Natural killer cell (primary cell): ENCODE data around the gene CCDC112. TPM values are rescaled to one million over a fixed set of nuclear protein-coding genes. Genes with fewer than 3 reads are reported as not detected.

Source experiments
- ATAC-seq, 3 donors: fragments of 150-1000 bp in 2 of 3; fragments of 200-7000 bp in 1 of 3; cut with Tn5 transposase; 1 replicate in 1 of 3; 2 replicates in 2 of 3; pipeline ENCODE4 v1.10.0; 2021; ENCODE audit warnings: mild to moderate bottlenecking in 2 of 3, moderate library complexity in 2 of 3
- DNase-seq, 2 donors: peaks; one replicate each; pipeline versions ENCODE4 v3.0.0 to v3.0.0-alpha.2; 2013 to 2021; ENCODE audit warnings: mixed read lengths in 1 of 2
- H3K27ac ChIP-seq: one replicate; pipeline ENCODE4 v1.5.1; 2013; ENCODE audit warnings: mild to moderate bottlenecking, low read length
- H3K27me3 ChIP-seq: one replicate; pipeline ENCODE4 v1.6.1; 2013; ENCODE audit warnings: low read length; ENCODE audit not compliant: control insufficient read depth, insufficient read depth
- H3K36me3 ChIP-seq: one replicate; pipeline ENCODE4 v1.6.1; 2013; ENCODE audit warnings: low read length; ENCODE audit not compliant: control insufficient read depth, insufficient read depth
- H3K4me1 ChIP-seq: one replicate; pipeline ENCODE4 v1.6.1; 2013; ENCODE audit warnings: low read length; ENCODE audit not compliant: control insufficient read depth, insufficient read depth
- H3K4me3 ChIP-seq: one replicate; pipeline ENCODE4 v1.5.1; 2013; ENCODE audit warnings: low read length
- H3K9me3 ChIP-seq: one replicate; pipeline ENCODE4 v1.6.1; 2013; ENCODE audit warnings: low read length; ENCODE audit not compliant: control insufficient read depth, insufficient read depth
- H3K27ac Mint-ChIP-seq, 2 donors: one replicate each; pipeline ENCODE4 v1.8.0; 2022; ENCODE audit warnings: mild to moderate bottlenecking in 2 of 2, mixed read lengths in 2 of 2, moderate library complexity in 1 of 2
- H3K27me3 Mint-ChIP-seq, 2 donors: one replicate each; pipeline ENCODE4 v1.8.0; 2022; ENCODE audit warnings: low read depth in 2 of 2, mixed read lengths in 2 of 2
- H3K36me3 Mint-ChIP-seq: one replicate; pipeline ENCODE4 v1.8.0; 2022; ENCODE audit warnings: mixed read lengths
- H3K4me1 Mint-ChIP-seq, 2 donors: one replicate each; pipeline ENCODE4 v1.8.0; 2022; ENCODE audit warnings: mixed read lengths in 2 of 2
- H3K4me3 Mint-ChIP-seq: one replicate; pipeline ENCODE4 v1.8.0; 2022; ENCODE audit warnings: mild to moderate bottlenecking, moderate library complexity, mixed read lengths
- H3K9me3 Mint-ChIP-seq, 2 donors: one replicate each; pipeline ENCODE4 v1.8.0; 2022; ENCODE audit warnings: mixed read lengths in 2 of 2
- WGBS: methylation state at CpG from one replicate; pipeline ENCODE4 v1.1.7; 2013; ENCODE audit warnings: missing lambda C conversion rate; ENCODE audit not compliant: insufficient coverage; 5-methylcytosine and 5-hydroxymethylcytosine counted together
- intact Hi-C: fragments of 100-400 bp; cut with micrococcal nuclease; formaldehyde crosslinking; loops from one replicate; pipeline ENCODE4 v1.14.2; 2022
- total RNA-seq, 4 donors: library from RNA; stranded (reverse); fragments of 120-200 nt in 1 of 4; gene quantifications; one replicate each; pipeline versions ENCODE4 v1.2.3 to v1.2.4, GENCODE V29; 2013 to 2022
- TF ChIP-seq, protein P1 (sequence below): fragments of 200-600 bp; IDR thresholded peaks from one replicate; pipeline ENCODE4 v1.8.0; 2022; ENCODE audit warnings: antibody characterized with exemption

CCDC112 gene
- total RNA-seq, 3 donors from 2014 or later (not counting 1 experiment from before 2014, with no cell fraction given): 2.5 to 3.7 (median 3.1) TPM

DNA sequence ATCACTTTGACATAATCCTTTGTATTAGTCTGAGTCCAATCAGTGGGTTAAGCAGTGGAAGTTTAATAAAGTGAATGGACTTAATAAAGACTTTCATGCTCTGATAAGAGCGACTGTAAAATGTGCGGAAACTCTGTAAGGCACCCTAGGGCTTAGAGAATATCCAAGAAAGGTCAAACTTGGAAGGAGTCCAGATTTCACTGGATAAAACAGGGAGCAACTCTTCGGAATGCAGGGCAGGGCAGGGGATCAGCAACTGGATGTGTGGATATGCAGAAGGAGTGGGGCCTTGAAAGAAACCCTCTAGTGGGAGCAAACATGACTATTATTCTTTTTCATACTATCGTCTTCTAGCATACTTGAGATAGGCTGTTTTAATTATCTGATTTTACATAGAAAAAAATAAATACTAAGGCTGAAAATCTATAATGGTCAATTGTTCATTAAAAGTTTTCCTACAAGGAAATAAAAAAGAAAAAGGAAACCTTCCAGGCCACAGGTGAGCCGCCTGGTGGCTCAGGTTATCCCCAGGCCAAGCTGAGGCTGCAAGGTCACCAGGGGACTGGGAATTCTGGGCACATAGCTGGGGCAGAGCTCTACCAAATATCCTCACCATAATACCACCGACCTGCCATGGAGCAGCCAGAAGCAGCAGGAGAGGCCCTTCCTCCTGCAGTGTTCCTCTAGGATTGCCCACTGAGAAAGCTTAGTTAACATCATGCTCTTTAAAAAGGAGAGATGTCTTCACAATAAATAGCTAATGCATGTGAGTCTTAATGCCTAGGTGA lies 46.3 kb upstream of the CCDC112 start:
- Histone ChIP-seq H3K27me3 (peaks cover 2% of the 10 kb centered on the region), H3K4me3 (no peak overlapping the region), H3K36me3 (no peaks in the 10 kb centered on the region), H3K9me3 (no peaks in the 10 kb centered on the region), H3K27ac (no peak overlapping the region), H3K4me1 (no peaks in the 10 kb centered on the region)
- Mint-ChIP-seq H3K36me3 (no peaks in the 10 kb centered on the region), H3K4me3 (no peak overlapping the region), H3K27ac (no peak overlapping the region), H3K27me3 (peaks cover 27 to 45% of the 10 kb centered on the region in 2 donors), H3K4me1 (no peaks in the 10 kb centered on the region), H3K9me3 (no peaks in the 10 kb centered on the region)
- intact Hi-C loops: no loop called here
- ATAC-seq (no peak), DNase-seq (no peak)
- TF ChIP-seq, protein P1, sequence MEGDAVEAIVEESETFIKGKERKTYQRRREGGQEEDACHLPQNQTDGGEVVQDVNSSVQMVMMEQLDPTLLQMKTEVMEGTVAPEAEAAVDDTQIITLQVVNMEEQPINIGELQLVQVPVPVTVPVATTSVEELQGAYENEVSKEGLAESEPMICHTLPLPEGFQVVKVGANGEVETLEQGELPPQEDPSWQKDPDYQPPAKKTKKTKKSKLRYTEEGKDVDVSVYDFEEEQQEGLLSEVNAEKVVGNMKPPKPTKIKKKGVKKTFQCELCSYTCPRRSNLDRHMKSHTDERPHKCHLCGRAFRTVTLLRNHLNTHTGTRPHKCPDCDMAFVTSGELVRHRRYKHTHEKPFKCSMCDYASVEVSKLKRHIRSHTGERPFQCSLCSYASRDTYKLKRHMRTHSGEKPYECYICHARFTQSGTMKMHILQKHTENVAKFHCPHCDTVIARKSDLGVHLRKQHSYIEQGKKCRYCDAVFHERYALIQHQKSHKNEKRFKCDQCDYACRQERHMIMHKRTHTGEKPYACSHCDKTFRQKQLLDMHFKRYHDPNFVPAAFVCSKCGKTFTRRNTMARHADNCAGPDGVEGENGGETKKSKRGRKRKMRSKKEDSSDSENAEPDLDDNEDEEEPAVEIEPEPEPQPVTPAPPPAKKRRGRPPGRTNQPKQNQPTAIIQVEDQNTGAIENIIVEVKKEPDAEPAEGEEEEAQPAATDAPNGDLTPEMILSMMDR: no peak
- WGBS: 85% methylated on average over 5 of the region's 6 CpGs

- Histone ChIP-seq H3K4me3 (no peak overlapping the region), H3K4me1 (no peaks in the 10 kb centered on the region), H3K27me3 (peaks cover 3% of the 10 kb centered on the region), H3K36me3 (no peaks in the 10 kb centered on the region), H3K9me3 (no peaks in the 10 kb centered on the region), H3K27ac (no peak overlapping the region)
- DNase-seq (no peak), ATAC-seq (no peak)
- H3K9me3 Mint-ChIP-seq: no peaks in the 10 kb centered on the region
- no peak overlapping the region for H3K27ac Mint-ChIP-seq
- WGBS: 89% methylated on average over 2 of the region's 2 CpGs
- TF ChIP-seq, protein P1: no peak
- H3K36me3 Mint-ChIP-seq: no peaks in the 10 kb centered on the region
- no peaks in the 10 kb centered on the region for H3K4me1 Mint-ChIP-seq
- intact Hi-C loops: no loop called here
- peaks cover 21 to 46% of the 10 kb centered on the region in 2 donors for H3K27me3 Mint-ChIP-seq
- H3K4me3 Mint-ChIP-seq: no peak overlapping the region
These were observed 45.3 kb upstream of the CCDC112 start for GRCh38 chr5:115341745-115342144.

GRCh38 chr5:115338851-115339250 lies 42.4 kb upstream of the CCDC112 start:
- no peaks in the 10 kb centered on the region for H3K36me3 Mint-ChIP-seq
- H3K9me3 Mint-ChIP-seq: no peaks in the 10 kb centered on the region
- Histone ChIP-seq H3K36me3 (no peaks in the 10 kb centered on the region), H3K9me3 (no peaks in the 10 kb centered on the region), H3K27ac (no peak overlapping the region), H3K4me3 (no peak overlapping the region), H3K4me1 (no peaks in the 10 kb centered on the region), H3K27me3 (peaks cover 3% of the 10 kb centered on the region)
- no peak for ATAC-seq
- no peak for DNase-seq
- no peak overlapping the region for H3K27ac Mint-ChIP-seq
- TF ChIP-seq, protein P1: no peak
- intact Hi-C loops: no loop called here
- no peak overlapping the region for H3K4me3 Mint-ChIP-seq
- H3K4me1 Mint-ChIP-seq: no peaks in the 10 kb centered on the region
- peaks cover 20 to 40% of the 10 kb centered on the region in 2 donors for H3K27me3 Mint-ChIP-seq
- 81% methylated on average over 3 of the region's 3 CpGs for WGBS

DNA sequence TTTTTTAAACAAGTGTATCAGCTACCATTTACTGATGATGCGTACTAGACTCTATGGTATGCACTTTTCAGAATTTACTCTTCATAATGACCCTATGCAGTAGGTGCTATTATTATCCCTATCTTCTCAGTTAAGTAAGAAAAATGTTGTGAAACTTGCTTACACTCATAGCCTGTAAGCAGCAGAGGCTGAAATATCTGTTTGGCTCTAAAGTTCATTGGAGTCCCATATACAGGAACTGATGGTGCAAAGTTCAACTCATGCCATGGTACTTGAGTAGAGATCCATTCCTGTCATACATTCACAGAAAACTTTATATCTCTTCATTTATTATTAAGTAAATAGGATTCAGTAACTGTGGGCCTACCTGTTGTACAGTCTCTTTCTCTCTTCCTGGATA lies 41.4 kb upstream of the CCDC112 start:
- no peaks in the 10 kb centered on the region for H3K4me1 ChIP-seq
- Mint-ChIP-seq H3K4me3 (no peak overlapping the region), H3K4me1 (peaks cover 0 to 4% of the 10 kb centered on the region in 2 donors), H3K9me3 (no peaks in the 10 kb centered on the region), H3K27ac (no peak overlapping the region), H3K36me3 (no peaks in the 10 kb centered on the region), H3K27me3 (peaks cover 17 to 39% of the 10 kb centered on the region in 2 donors)
- TF ChIP-seq, protein P1: no peak
- no peaks in the 10 kb centered on the region for H3K9me3 ChIP-seq
- ATAC-seq (no peak), DNase-seq (no peak)
- no peaks in the 10 kb centered on the region for H3K36me3 ChIP-seq
- no peak overlapping the region for H3K27ac ChIP-seq
- H3K27me3 ChIP-seq: peaks cover 3% of the 10 kb centered on the region
- no peak overlapping the region for H3K4me3 ChIP-seq
- 100% methylated on average over 1 of the region's 1 CpG for WGBS
- intact Hi-C loops: no loop called here
